ENCODE data around the gene STX11. TPM values are rescaled to one million over a fixed set of nuclear protein-coding genes. Genes with fewer than 3 reads are reported as not detected.

The STX11 gene
- total RNA-seq, 4 donors from 2014 or later: 9.3 to 15.4 (median 11.2) TPM

DNA sequence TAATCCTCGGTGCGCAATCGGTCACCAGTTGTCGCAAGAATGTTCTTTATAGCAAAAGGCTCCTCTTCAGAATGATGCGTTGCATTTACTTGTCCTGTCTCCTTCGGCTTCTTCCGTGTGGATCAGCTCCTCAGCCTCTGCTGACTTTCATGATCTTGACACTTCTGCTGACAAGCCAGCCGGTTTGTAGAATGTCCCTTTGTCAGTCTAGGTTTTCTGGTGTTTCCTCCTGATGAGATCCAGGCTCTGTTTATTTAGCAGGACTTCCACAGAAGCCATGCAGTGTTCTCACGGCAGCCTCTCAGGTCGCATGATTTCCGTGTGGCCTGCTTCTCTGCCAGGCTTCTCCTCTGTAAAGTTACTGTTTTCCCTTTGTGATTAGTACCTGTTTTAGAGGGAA lies 66.9 kb downstream of the STX11 start:
- WGBS, 2 donors: 75 to 81% methylated on average over 11 of the region's 11 CpGs
- intact Hi-C loops (cut with DNase I): no loop called here
- Histone ChIP-seq H3K27ac (peak overlapping the region in 2 of 4 donors; percentile 91 to 92), H3K27me3 (no peaks in the 10 kb centered on the region), H3K9me3 (peaks cover 0 to 6% (median 0%) of the 10 kb centered on the region in 3 donors), H3K4me1 (peaks cover 7 to 31% (median 11%) of the 10 kb centered on the region in 3 donors), H3K36me3 (no peaks in the 10 kb centered on the region), H3K4me3 (peak overlapping the region in 2 of 4 donors; percentile 72 to 85)
- no peak for DNase-seq
- TF ChIP-seq, protein P1, sequence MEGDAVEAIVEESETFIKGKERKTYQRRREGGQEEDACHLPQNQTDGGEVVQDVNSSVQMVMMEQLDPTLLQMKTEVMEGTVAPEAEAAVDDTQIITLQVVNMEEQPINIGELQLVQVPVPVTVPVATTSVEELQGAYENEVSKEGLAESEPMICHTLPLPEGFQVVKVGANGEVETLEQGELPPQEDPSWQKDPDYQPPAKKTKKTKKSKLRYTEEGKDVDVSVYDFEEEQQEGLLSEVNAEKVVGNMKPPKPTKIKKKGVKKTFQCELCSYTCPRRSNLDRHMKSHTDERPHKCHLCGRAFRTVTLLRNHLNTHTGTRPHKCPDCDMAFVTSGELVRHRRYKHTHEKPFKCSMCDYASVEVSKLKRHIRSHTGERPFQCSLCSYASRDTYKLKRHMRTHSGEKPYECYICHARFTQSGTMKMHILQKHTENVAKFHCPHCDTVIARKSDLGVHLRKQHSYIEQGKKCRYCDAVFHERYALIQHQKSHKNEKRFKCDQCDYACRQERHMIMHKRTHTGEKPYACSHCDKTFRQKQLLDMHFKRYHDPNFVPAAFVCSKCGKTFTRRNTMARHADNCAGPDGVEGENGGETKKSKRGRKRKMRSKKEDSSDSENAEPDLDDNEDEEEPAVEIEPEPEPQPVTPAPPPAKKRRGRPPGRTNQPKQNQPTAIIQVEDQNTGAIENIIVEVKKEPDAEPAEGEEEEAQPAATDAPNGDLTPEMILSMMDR (IDR thresholded peaks at IDR 0.05): no peak
- TF ChIP-seq POLR2A (IDR thresholded peaks at IDR 0.05): no peak

DNA sequence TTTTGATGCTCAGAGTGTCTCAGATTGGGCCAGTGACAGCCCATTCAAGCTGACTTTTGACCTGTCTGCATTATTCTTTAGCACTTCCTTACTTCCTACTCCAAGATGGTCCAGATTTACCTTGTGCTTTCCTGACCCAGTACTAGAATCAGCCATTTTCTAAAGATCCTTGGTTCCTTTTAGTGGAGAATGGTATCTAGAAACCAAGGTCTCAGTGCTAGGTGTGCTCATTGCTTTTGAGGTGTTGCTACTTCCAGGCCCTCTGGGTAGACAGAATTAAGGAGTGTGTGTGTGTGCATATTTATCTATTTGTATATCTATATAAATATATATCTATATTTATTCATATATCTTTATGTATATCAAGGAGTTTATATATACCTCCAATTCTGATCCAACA lies 67.5 kb downstream of the STX11 start:
- intact Hi-C loops (cut with DNase I): no loop called here
- Histone ChIP-seq H3K27me3 (no peaks in the 10 kb centered on the region), H3K9me3 (peaks cover 0 to 6% (median 0%) of the 10 kb centered on the region in 3 donors), H3K36me3 (no peaks in the 10 kb centered on the region), H3K27ac (peak overlapping the region in 2 of 4 donors; percentile 91 to 92), H3K4me3 (no peak overlapping the region), H3K4me1 (peaks cover 7 to 31% (median 11%) of the 10 kb centered on the region in 3 donors)
- DNase-seq: no peak
- TF ChIP-seq, protein P1 (IDR thresholded peaks at IDR 0.05): no peak

DNA sequence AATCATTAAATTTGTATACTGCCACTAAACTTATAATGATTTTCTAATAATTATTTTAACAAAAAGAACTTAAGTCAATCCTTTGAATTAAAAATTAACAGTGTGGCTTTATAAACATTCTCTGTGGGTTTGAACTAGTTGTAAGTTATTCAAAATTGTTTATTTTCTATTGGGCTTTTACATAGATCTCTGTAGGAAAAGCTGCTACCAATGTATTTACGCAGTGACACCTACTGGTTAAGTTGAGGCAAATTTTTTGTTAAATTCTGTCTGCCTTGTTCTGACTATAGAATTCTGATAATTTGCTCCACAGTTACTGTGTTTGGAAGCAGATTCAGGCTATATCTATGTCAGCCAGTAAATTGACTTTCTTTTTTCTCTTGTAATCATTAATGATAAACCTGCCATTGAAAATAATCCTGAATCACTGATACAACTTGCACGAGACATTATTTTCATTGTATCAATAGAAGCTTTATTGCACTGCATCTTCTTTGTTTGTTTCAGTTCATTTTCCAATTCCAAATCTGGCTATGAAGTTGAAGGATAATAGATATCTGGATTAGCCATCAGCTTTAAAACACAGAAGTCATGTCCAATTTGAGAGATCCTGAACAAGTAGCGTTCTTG lies 68.9 kb downstream of the STX11 start:
- WGBS, 2 donors: 59 to 62% methylated on average over 3 of the region's 3 CpGs
- H3K9me3 ChIP-seq: peaks cover 0 to 2% (median 0%) of the 10 kb centered on the region in 3 donors
- no peak overlapping the region for H3K4me3 ChIP-seq
- no peak for TF ChIP-seq POLR2A (IDR thresholded peaks at IDR 0.05)
- TF ChIP-seq, protein P1 (IDR thresholded peaks at IDR 0.05): peak in 5 of 6 experiments; percentile 50 to 73 (median 57)
- no peaks in the 10 kb centered on the region for H3K36me3 ChIP-seq
- intact Hi-C loops (cut with DNase I): no loop called here
- H3K27me3 ChIP-seq: no peaks in the 10 kb centered on the region
- peaks cover 7 to 31% (median 11%) of the 10 kb centered on the region in 3 donors for H3K4me1 ChIP-seq
- DNase-seq: no peak
- H3K27ac ChIP-seq: no peak overlapping the region

DNA sequence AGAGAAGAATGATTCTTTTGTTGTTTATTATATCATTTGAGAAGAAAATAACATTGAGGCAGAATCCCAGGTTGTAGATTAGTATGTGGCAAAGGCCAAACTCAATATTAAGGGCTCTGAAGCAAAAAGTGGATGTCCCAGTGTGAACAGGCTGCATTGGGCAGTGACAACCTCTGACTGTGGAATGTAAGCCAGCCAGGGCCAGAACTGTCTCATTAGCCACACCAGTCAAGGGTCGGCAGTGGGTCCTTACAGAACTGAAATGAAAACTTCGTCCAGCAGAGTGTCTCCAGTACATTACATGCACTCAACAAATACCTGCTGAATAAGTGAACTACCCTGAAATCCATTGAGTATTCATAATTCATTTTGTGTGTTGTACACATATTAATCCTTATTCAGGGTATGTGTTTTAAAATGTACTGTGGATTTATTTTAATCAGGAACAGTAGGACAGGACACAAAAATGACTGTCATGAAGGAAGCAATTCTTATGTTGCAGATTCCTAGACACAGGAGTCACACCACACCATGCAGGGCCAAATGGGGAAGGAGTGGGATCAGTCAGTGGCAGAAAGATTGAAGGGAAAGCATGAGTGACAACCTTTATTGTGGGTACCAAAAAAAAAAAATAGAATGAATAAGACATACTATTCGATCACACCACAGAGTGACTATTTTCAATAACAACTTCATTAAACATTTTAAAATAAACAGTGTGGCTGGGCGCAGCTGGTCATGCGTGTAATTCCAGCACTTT lies 69.9 kb downstream of the STX11 start:
- Histone ChIP-seq H3K4me3 (no peak overlapping the region), H3K27ac (no peak overlapping the region), H3K36me3 (no peaks in the 10 kb centered on the region), H3K4me1 (peaks cover 4 to 25% (median 6%) of the 10 kb centered on the region in 3 donors), H3K9me3 (no peaks in the 10 kb centered on the region), H3K27me3 (no peaks in the 10 kb centered on the region)
- 74 to 83% methylated on average over 5 of the region's 5 CpGs for WGBS, 2 donors
- DNase-seq: no peak
- TF ChIP-seq POLR2A (IDR thresholded peaks at IDR 0.05): no peak
- TF ChIP-seq, protein P1 (IDR thresholded peaks at IDR 0.05): no peak
- intact Hi-C loops (cut with DNase I): no loop called here

DNA sequence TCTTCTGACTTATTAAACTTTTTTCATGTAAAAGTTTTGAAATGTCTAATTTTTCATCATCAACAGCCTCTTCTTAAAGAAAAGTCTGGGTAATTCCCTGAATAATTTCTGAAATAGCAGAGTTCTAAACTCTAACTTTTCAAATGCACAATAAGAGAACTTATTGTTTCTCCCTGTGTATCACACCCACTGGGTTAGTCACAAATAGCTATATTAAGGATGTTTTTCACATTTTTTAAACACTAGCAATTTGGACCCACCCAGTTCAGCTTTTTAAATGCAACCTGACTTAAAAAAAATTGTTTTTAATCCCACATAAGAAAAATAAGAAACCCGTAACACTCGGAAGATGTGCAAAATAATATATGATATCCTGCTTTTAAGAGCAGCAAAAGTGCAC lies 73.4 kb downstream of the STX11 start:
- no peak for TF ChIP-seq POLR2A (IDR thresholded peaks at IDR 0.05)
- TF ChIP-seq, protein P1 (IDR thresholded peaks at IDR 0.05): no peak
- H3K27ac ChIP-seq: no peak overlapping the region
- intact Hi-C loops (cut with DNase I): no loop called here
- H3K36me3 ChIP-seq: no peaks in the 10 kb centered on the region
- DNase-seq: no peak
- no peaks in the 10 kb centered on the region for H3K9me3 ChIP-seq
- no peaks in the 10 kb centered on the region for H3K27me3 ChIP-seq
- no peaks in the 10 kb centered on the region for H3K4me1 ChIP-seq
- WGBS, 2 donors: 87 to 88% methylated on average over 2 of the region's 2 CpGs
- H3K4me3 ChIP-seq: no peak overlapping the region
